Activated naive CD4-positive, alpha-beta T cell treated with anti-CD3 and anti-CD28 coated beads, Interleukin-2, amount 50 U/mL, for 72 hours (primary cell): Measurements from ENCODE around the gene CCHCR1. TPM values are rescaled to one million over a fixed set of nuclear protein-coding genes. Genes with fewer than 3 reads are reported as not detected.
"Not testable (repeated sequence)": the region's sequence is repeated elsewhere in the genome, so short reads cannot be mapped to it uniquely, and the experiment has no call there.

Source experiments
- ATAC-seq, 2 donors: fragments of 150-1000 bp; cut with Tn5 transposase; 2 replicates each; pipeline ENCODE4 v1.10.0; 2021; ENCODE audit warnings: mild to moderate bottlenecking in 2 of 2, moderate library complexity in 2 of 2
- DNase-seq, 2 donors: peaks; one replicate each; pipeline ENCODE4 v3.0.0; 2021 to 2022; ENCODE audit warnings: low spot score in 2 of 2
- H3K27ac Mint-ChIP-seq, 2 donors: one replicate each; pipeline ENCODE4 v1.8.0; 2022; ENCODE audit warnings: mild to moderate bottlenecking in 2 of 2, mixed read lengths in 2 of 2
- H3K36me3 Mint-ChIP-seq, 2 donors: one replicate each; pipeline ENCODE4 v1.8.0; 2022; ENCODE audit warnings: mixed read lengths in 2 of 2
- H3K9me3 Mint-ChIP-seq, 2 donors: one replicate each; pipeline ENCODE4 v1.8.0; 2022; ENCODE audit warnings: mixed read lengths in 2 of 2
- total RNA-seq, 2 donors: library from RNA; stranded (reverse); gene quantifications; one replicate each; pipeline ENCODE4 v1.2.3, GENCODE V29; 2022

Gene CCHCR1
- total RNA-seq, 2 donors from 2014 or later: 73.5 to 86.2 TPM

GRCh38 chr6:31170987-31171671 lies 13.5 kb upstream of the CCHCR1 start:
- no peaks in the 10 kb centered on the region for H3K9me3 Mint-ChIP-seq
- ATAC-seq: no peak
- H3K27ac Mint-ChIP-seq: peak overlapping the region; percentile 14 to 15
- no peaks in the 10 kb centered on the region for H3K36me3 Mint-ChIP-seq
- DNase-seq: no peak

GRCh38 chr6:31170600-31170881 lies 12.9 kb upstream of the CCHCR1 start, which contains the start of gene POU5F1:
Gene POU5F1, minus strand, starts transcription at chr6:31170682. Its CDS starts 62 bp downstream, at chr6:31170620.
- H3K9me3 Mint-ChIP-seq: no peaks in the 10 kb centered on the region
- ATAC-seq: no peak
- no peaks in the 10 kb centered on the region for H3K36me3 Mint-ChIP-seq
- no peak for DNase-seq
- peak within 1 kb of the TSS; percentile 15 to 29 for H3K27ac Mint-ChIP-seq

GRCh38 chr6:31169858-31170599 lies 12.4 kb upstream of the CCHCR1 start:
- not testable (repeated sequence) for H3K36me3 Mint-ChIP-seq, DNase-seq, H3K9me3 Mint-ChIP-seq, ATAC-seq
- H3K27ac Mint-ChIP-seq: peak overlapping the region in 1 of 2 donors; percentile 29

GRCh38 chr6:31169123-31169857 lies 11.7 kb upstream of the CCHCR1 start:
- DNase-seq (no peak), ATAC-seq (no peak)
- no peaks in the 10 kb centered on the region for H3K36me3 Mint-ChIP-seq
- no peak overlapping the region for H3K27ac Mint-ChIP-seq
- H3K9me3 Mint-ChIP-seq: no peaks in the 10 kb centered on the region

- DNase-seq (no peak), ATAC-seq (no peak)
- peak overlapping the region in 1 of 2 donors; percentile 16 for H3K27ac Mint-ChIP-seq
- no peaks in the 10 kb centered on the region for H3K36me3 Mint-ChIP-seq
- H3K9me3 Mint-ChIP-seq: no peaks in the 10 kb centered on the region
Measured at GRCh38 chr6:31168606-31169005, 11.0 kb upstream of the CCHCR1 start.

- ATAC-seq: no peak
- no peak for DNase-seq
- H3K27ac Mint-ChIP-seq: peak overlapping the region in 1 of 2 donors; percentile 25
- no peaks in the 10 kb centered on the region for H3K9me3 Mint-ChIP-seq
- peaks cover 20 to 25% of the 10 kb centered on the region in 2 donors for H3K36me3 Mint-ChIP-seq
Measured at GRCh38 chr6:31165986-31166385, 8.4 kb upstream of the CCHCR1 start.

GRCh38 chr6:31165064-31165832 lies 7.6 kb upstream of the CCHCR1 start:
- DNase-seq, H3K9me3 Mint-ChIP-seq: not testable (repeated sequence)
- Mint-ChIP-seq H3K36me3 (peaks cover 20 to 25% of the 10 kb centered on the region in 2 donors), H3K27ac (peak overlapping the region; percentile 50 to 60)
- peak in 1 of 2 donors; percentile 16 for ATAC-seq

- peak overlapping the region; percentile 50 to 60 for H3K27ac Mint-ChIP-seq
Measured at GRCh38 chr6:31164475-31165063, 7.0 kb upstream of the CCHCR1 start.

GRCh38 chr6:31163922-31164321 lies 6.3 kb upstream of the CCHCR1 start:
- no peaks in the 10 kb centered on the region for H3K9me3 Mint-ChIP-seq
- peak in 1 of 2 donors; percentile 44 for ATAC-seq
- no peak for DNase-seq
- peaks cover 33 to 38% of the 10 kb centered on the region in 2 donors for H3K36me3 Mint-ChIP-seq
- no peak overlapping the region for H3K27ac Mint-ChIP-seq

More at GRCh38 chr6:31164475-31165063, 7.0 kb upstream of the CCHCR1 start:
- not testable (repeated sequence) for DNase-seq, ATAC-seq, H3K9me3 Mint-ChIP-seq
- peaks cover 27 to 31% of the 10 kb centered on the region in 2 donors for H3K36me3 Mint-ChIP-seq

GRCh38 chr6:31162463-31163165 lies 5.0 kb upstream of the CCHCR1 start:
- ATAC-seq (no peak), DNase-seq (no peak)
- peaks cover 40 to 49% of the 10 kb centered on the region in 2 donors for H3K36me3 Mint-ChIP-seq
- no peak overlapping the region for H3K27ac Mint-ChIP-seq
- no peaks in the 10 kb centered on the region for H3K9me3 Mint-ChIP-seq

GRCh38 chr6:31161216-31162126 lies 3.9 kb upstream of the CCHCR1 start:
- H3K9me3 Mint-ChIP-seq: no peaks in the 10 kb centered on the region
- no peak for DNase-seq
- peak overlapping the region in 1 of 2 donors; percentile 81 for H3K27ac Mint-ChIP-seq
- H3K36me3 Mint-ChIP-seq: peaks cover 40 to 55% of the 10 kb centered on the region in 2 donors
- no peak for ATAC-seq

- H3K36me3 Mint-ChIP-seq: peaks cover 40 to 55% of the 10 kb centered on the region in 2 donors
Measured at GRCh38 chr6:31158863-31159855, 1.6 kb upstream of the CCHCR1 start.

GRCh38 chr6:31158140-31158862 lies 699 bp upstream of the CCHCR1 start, which contains the start of gene TCF19:
Gene TCF19, plus strand, starts transcription at chr6:31158589. Its CDS starts 881 bp downstream, at chr6:31159470.
- peak within 1 kb of the TSS; percentile 89 to 98 for H3K27ac Mint-ChIP-seq
- peaks cover 40 to 53% of the 10 kb centered on the region in 2 donors for H3K36me3 Mint-ChIP-seq
- ATAC-seq (peak; percentile 94 to 95), DNase-seq (peak; percentile 99)
- no peaks in the 10 kb centered on the region for H3K9me3 Mint-ChIP-seq

More at GRCh38 chr6:31158863-31159855, 1.6 kb upstream of the CCHCR1 start:
- Mint-ChIP-seq H3K27ac (peak overlapping the region; percentile 89 to 98), H3K9me3 (no peaks in the 10 kb centered on the region)
- ATAC-seq (peak; percentile 16 to 36), DNase-seq (peak in 1 of 2 donors; percentile 35)
